ENCODE results near the gene PPP2R3A. TPM values are rescaled to one million over a fixed set of nuclear protein-coding genes. Genes with fewer than 3 reads are reported as not detected.
A peak's percentile ranks its signal among the peaks of the same experiment; 100 is the strongest.

The PPP2R3A gene
- polyA plus RNA-seq, 1 donor (not counting 4 experiments of a cell fraction or from before 2014, with no cell fraction given) = 11.1 TPM

DNA sequence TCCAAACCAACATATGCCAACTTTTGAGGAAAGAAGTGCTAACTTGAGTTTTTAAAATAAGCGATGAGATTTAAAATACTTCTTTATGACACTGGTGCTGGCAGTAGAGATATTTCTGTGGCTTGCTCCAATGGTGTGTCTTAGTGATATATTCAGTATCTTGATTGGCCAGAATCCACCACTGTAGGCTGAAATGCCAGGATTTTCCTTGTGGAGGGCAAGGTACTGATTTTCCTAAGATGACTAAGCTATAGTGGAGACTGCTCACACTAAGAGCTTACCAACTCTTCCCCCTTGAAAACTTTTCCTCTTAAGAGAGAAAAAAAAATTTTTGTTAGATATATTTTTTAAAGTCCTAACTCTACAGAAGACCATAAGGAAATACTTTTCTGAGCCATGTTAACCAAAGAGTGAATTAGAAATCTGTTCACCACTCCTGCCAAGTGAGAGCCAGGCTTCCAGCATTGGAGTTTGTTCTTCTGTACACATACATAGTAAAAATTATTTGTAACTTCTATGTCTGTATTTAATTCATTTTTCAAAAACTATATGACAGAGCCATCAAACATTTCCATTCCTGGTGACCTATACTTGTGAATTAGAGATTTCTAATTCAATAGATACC is 109.1 kb downstream of the PPP2R3A start:
- dilution Hi-C loops (cut with MboI; ENCODE audit: extremely low pct_ligation_motif_present, low sequenced_read_pairs) = no loop called here
- Histone ChIP-seq H3K79me2 (ENCODE audit: control insufficient read depth, insufficient read depth, low read length) (no peaks in the 10 kb centered on the region), H4K20me1 (ENCODE audit: control insufficient read depth, extremely low read depth, insufficient read depth, low read length) (no peaks in the 10 kb centered on the region), H3K4me1 (ENCODE audit: control insufficient read depth, extremely low read depth, insufficient read depth, low read length) (peaks cover 21% of the 10 kb centered on the region), H3K9me1 (ENCODE audit: control insufficient read depth, extremely low read depth, insufficient read depth, low read length) (no peaks in the 10 kb centered on the region), H2AFZ (ENCODE audit: control insufficient read depth, low read length) (no peak overlapping the region), H3K9ac (ENCODE audit: control insufficient read depth, extremely low read depth, insufficient read depth, low read length) (no peak overlapping the region), H3K27me3 (ENCODE audit: control insufficient read depth, extremely low read depth, insufficient read depth, low read length) (no peaks in the 10 kb centered on the region), H3K27ac (ENCODE audit: control insufficient read depth, insufficient read depth, low read length) (no peak overlapping the region), H3K9me3 (ENCODE audit: control insufficient read depth, low read depth, low read length) (no peaks in the 10 kb centered on the region), H3K4me2 (ENCODE audit: control insufficient read depth, extremely low read depth, insufficient read depth, low read depth, low read length) (no peak overlapping the region), H3K36me3 (ENCODE audit: control insufficient read depth in 2 of 2, extremely low read depth in 1 of 2, insufficient read depth in 2 of 2, low read length in 2 of 2) (no peaks in the 10 kb centered on the region), H3K4me3 (ENCODE audit: control insufficient read depth in 2 of 3, extremely low read depth in 1 of 3, insufficient read depth in 2 of 3, low read depth in 1 of 3, low read length in 3 of 3) (no peak overlapping the region)
- no peak for FAIRE-seq
- no peak for TF ChIP-seq EZH2 (IDR thresholded peaks at IDR 0.05; ENCODE audit: low read length)
- TF ChIP-seq, protein P1, sequence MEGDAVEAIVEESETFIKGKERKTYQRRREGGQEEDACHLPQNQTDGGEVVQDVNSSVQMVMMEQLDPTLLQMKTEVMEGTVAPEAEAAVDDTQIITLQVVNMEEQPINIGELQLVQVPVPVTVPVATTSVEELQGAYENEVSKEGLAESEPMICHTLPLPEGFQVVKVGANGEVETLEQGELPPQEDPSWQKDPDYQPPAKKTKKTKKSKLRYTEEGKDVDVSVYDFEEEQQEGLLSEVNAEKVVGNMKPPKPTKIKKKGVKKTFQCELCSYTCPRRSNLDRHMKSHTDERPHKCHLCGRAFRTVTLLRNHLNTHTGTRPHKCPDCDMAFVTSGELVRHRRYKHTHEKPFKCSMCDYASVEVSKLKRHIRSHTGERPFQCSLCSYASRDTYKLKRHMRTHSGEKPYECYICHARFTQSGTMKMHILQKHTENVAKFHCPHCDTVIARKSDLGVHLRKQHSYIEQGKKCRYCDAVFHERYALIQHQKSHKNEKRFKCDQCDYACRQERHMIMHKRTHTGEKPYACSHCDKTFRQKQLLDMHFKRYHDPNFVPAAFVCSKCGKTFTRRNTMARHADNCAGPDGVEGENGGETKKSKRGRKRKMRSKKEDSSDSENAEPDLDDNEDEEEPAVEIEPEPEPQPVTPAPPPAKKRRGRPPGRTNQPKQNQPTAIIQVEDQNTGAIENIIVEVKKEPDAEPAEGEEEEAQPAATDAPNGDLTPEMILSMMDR (optimal IDR thresholded peaks at IDR 0.05 in 1 of 3, IDR thresholded peaks at IDR 0.05 in 1 of 3, conservative IDR thresholded peaks at IDR 0.05 in 1 of 3; ENCODE audit: extremely low read depth in 1 of 3, insufficient read depth in 2 of 3, low read length in 3 of 3) = no peak
- DNase-seq (ENCODE audit: low read depth, low spot score) = no peak

DNA sequence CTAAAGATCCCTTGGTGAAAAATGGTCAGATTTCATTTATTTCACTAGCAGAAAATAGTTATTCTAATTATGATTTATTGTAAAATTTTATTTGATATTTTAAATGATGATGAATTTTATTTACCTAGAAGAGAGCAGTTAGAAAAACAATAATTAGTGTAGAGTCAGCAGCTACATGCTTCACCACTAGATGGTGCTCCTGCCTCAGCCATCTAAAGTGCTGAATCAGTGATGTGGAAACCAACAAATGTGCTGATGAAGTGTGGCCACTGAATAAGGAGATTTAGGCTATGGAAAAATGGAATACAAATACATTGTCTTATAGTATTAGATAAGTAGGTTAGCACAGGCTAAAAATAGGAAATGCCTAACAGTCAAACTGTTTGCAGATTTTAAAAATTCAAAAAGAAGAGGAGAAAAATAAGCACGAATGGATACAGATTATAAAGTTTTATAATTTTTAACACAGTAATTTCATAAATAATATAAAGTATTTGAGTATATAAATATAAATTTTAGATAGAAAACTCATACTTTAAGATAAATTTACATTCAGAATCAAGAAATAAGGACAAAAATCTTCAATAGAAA is 109.8 kb downstream of the PPP2R3A start:
- FAIRE-seq (peak; percentile 89), DNase-seq (ENCODE audit: low read depth, low spot score) (no peak)
- Histone ChIP-seq H3K9ac (ENCODE audit: control insufficient read depth, extremely low read depth, insufficient read depth, low read length) (no peak overlapping the region), H3K9me3 (ENCODE audit: control insufficient read depth, low read depth, low read length) (no peaks in the 10 kb centered on the region), H3K4me2 (ENCODE audit: control insufficient read depth, extremely low read depth, insufficient read depth, low read depth, low read length) (no peak overlapping the region), H3K4me3 (ENCODE audit: control insufficient read depth in 2 of 3, extremely low read depth in 1 of 3, insufficient read depth in 2 of 3, low read depth in 1 of 3, low read length in 3 of 3) (no peak overlapping the region), H3K27me3 (ENCODE audit: control insufficient read depth, extremely low read depth, insufficient read depth, low read length) (no peaks in the 10 kb centered on the region), H3K27ac (ENCODE audit: control insufficient read depth, insufficient read depth, low read length) (no peak overlapping the region), H4K20me1 (ENCODE audit: control insufficient read depth, extremely low read depth, insufficient read depth, low read length) (no peaks in the 10 kb centered on the region), H3K79me2 (ENCODE audit: control insufficient read depth, insufficient read depth, low read length) (no peaks in the 10 kb centered on the region), H2AFZ (ENCODE audit: control insufficient read depth, low read length) (no peak overlapping the region), H3K36me3 (ENCODE audit: control insufficient read depth in 2 of 2, extremely low read depth in 1 of 2, insufficient read depth in 2 of 2, low read length in 2 of 2) (peaks cover 0 to 1% of the 10 kb centered on the region in 2 experiments), H3K4me1 (ENCODE audit: control insufficient read depth, extremely low read depth, insufficient read depth, low read length) (peaks cover 15% of the 10 kb centered on the region), H3K9me1 (ENCODE audit: control insufficient read depth, extremely low read depth, insufficient read depth, low read length) (no peaks in the 10 kb centered on the region)
- dilution Hi-C loops (cut with MboI; ENCODE audit: extremely low pct_ligation_motif_present, low sequenced_read_pairs) = no loop called here
- TF ChIP-seq, protein P1 (optimal IDR thresholded peaks at IDR 0.05 in 1 of 3, IDR thresholded peaks at IDR 0.05 in 1 of 3, conservative IDR thresholded peaks at IDR 0.05 in 1 of 3; ENCODE audit: extremely low read depth in 1 of 3, insufficient read depth in 2 of 3, low read length in 3 of 3) = peak; percentile 71 to 83 (median 80)
- TF ChIP-seq EZH2 (IDR thresholded peaks at IDR 0.05; ENCODE audit: low read length) = no peak
